Measurements from ENCODE around the gene UROD. TPM values are rescaled to one million over a fixed set of nuclear protein-coding genes. Genes with fewer than 3 reads are reported as not detected.
A peak's percentile ranks its signal among the peaks of the same experiment; 100 is the strongest.
"Not testable (repeated sequence)": the region's sequence is repeated elsewhere in the genome, so short reads cannot be mapped to it uniquely, and the experiment has no call there.

UROD gene
- total and polyA plus RNA-seq, 4 donors = 65.8 to 85.9 (median 77.0) TPM

DNA sequence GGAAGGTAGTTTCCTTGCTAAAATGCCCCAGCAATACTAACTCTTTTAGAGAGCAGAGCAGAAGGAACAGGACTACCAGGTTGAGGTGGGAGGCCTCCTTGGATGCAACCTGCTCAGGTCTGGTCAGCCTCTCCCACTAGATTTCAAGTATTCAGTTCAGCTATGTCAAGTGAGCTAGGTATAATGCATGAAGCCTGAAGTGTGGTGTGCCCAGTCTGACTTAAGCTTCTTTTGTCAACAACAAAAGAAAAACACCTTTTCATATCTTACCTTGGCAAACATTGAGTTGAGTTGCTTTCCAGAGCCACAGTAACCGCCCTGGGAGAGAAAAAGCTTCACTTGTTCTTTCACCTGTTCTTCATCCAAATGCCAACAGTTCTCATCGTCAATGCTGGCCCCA is 47.8 kb downstream of the UROD start:
- Histone ChIP-seq H3K4me3 (no peak overlapping the region), H3K27ac (ENCODE audit: low read depth in 1 of 2, low read length in 1 of 2) (no peak overlapping the region), H3K27me3 (ENCODE audit: control insufficient read depth in 3 of 3, insufficient read depth in 3 of 3, low read length in 2 of 3) (no peaks in the 10 kb centered on the region), H3K9me3 (ENCODE audit: control insufficient read depth in 4 of 4, insufficient read depth in 3 of 4, low read length in 3 of 4) (no peaks in the 10 kb centered on the region), H3K4me1 (ENCODE audit: control insufficient read depth in 5 of 5, insufficient read depth in 5 of 5, low read length in 5 of 5) (peaks cover 0 to 1% (median 0%) of the 10 kb centered on the region in 5 donors), H3K9ac (ENCODE audit: insufficient read depth in 1 of 2, low read length in 2 of 2) (no peak overlapping the region), H3K36me3 (ENCODE audit: control insufficient read depth in 4 of 4, insufficient read depth in 4 of 4, low read length in 4 of 4) (peaks cover 0 to 1% (median 0%) of the 10 kb centered on the region in 4 donors)
- TF ChIP-seq, protein P1, sequence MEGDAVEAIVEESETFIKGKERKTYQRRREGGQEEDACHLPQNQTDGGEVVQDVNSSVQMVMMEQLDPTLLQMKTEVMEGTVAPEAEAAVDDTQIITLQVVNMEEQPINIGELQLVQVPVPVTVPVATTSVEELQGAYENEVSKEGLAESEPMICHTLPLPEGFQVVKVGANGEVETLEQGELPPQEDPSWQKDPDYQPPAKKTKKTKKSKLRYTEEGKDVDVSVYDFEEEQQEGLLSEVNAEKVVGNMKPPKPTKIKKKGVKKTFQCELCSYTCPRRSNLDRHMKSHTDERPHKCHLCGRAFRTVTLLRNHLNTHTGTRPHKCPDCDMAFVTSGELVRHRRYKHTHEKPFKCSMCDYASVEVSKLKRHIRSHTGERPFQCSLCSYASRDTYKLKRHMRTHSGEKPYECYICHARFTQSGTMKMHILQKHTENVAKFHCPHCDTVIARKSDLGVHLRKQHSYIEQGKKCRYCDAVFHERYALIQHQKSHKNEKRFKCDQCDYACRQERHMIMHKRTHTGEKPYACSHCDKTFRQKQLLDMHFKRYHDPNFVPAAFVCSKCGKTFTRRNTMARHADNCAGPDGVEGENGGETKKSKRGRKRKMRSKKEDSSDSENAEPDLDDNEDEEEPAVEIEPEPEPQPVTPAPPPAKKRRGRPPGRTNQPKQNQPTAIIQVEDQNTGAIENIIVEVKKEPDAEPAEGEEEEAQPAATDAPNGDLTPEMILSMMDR (IDR thresholded peaks at IDR 0.05; ENCODE audit: control extremely low read depth, extremely low read depth) = no peak
- 73 to 89% methylated on average over 2 of the region's 2 CpGs for WGBS, 2 donors
- ATAC-seq (ENCODE audit: insufficient read depth, low FRiP score) (no peak), DNase-seq (peak in 2 of 3 donors; percentile 6 to 36)

DNA sequence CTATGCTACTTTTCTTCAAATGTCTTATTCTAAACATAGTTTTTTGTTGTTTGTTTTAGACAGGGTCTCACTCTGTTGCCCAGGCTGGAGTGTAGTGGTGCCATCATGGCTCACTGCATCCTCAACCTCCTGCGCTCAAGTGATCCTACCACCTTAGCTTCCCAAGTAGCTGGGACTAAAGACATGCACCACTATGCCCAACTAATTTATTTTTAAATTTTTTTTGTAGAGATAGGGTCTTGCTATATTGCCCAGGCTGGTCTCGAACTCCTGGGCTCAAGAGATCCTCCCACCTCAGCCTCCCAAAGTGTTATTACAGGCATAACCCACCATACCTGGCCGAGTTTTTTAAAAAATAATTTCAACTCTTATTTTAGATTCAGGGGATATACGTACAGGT is 50.4 kb downstream of the UROD start:
- H3K27ac ChIP-seq (ENCODE audit: low read depth in 1 of 2, low read length in 1 of 2); H3K36me3 ChIP-seq (ENCODE audit: control insufficient read depth in 4 of 4, insufficient read depth in 4 of 4, low read length in 4 of 4); H3K27me3 ChIP-seq (ENCODE audit: control insufficient read depth in 3 of 3, insufficient read depth in 3 of 3, low read length in 2 of 3); H3K9ac ChIP-seq (ENCODE audit: insufficient read depth in 1 of 2, low read length in 2 of 2); H3K4me3 ChIP-seq; H3K9me3 ChIP-seq (ENCODE audit: control insufficient read depth in 4 of 4, insufficient read depth in 3 of 4, low read length in 3 of 4); DNase-seq; H3K4me1 ChIP-seq (ENCODE audit: control insufficient read depth in 5 of 5, insufficient read depth in 5 of 5, low read length in 5 of 5); ATAC-seq (ENCODE audit: insufficient read depth, low FRiP score): not testable (repeated sequence)
- WGBS, 2 donors = 93 to 95% methylated on average over 4 of the region's 4 CpGs

DNA sequence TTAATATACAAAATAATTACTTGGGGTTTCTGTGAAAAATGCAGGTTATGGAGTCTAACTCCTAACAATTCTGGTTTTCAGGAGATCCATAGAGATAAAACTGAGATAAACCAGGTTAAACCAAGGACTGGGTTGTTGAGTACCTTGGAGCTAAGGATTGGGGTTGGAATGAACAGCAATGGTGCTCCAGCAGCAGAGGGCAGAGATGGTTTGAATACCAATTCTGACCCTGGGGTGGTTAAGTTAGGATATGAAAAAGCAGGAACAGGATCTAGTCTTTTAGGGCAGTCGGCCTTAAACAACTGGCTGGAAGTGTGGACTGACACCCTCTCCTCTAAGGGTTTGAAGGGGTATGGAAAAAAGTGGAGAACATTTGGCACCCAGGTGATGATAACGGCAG is 53.0 kb downstream of the UROD start:
- H3K27ac ChIP-seq (ENCODE audit: low read depth in 1 of 2, low read length in 1 of 2) = no peak overlapping the region
- TF ChIP-seq, protein P1 (IDR thresholded peaks at IDR 0.05; ENCODE audit: control extremely low read depth, extremely low read depth) = no peak
- H3K9ac ChIP-seq (ENCODE audit: insufficient read depth in 1 of 2, low read length in 2 of 2) = no peak overlapping the region
- DNase-seq (no peak), ATAC-seq (ENCODE audit: insufficient read depth, low FRiP score) (no peak)
- no peaks in the 10 kb centered on the region for H3K27me3 ChIP-seq (ENCODE audit: control insufficient read depth in 3 of 3, insufficient read depth in 3 of 3, low read length in 2 of 3)
- H3K4me1 ChIP-seq (ENCODE audit: control insufficient read depth in 5 of 5, insufficient read depth in 5 of 5, low read length in 5 of 5) = no peaks in the 10 kb centered on the region
- WGBS, 2 donors = 81% methylated on average over 2 of the region's 2 CpGs
- no peaks in the 10 kb centered on the region for H3K36me3 ChIP-seq (ENCODE audit: control insufficient read depth in 4 of 4, insufficient read depth in 4 of 4, low read length in 4 of 4)
- H3K9me3 ChIP-seq (ENCODE audit: control insufficient read depth in 4 of 4, insufficient read depth in 3 of 4, low read length in 3 of 4) = no peaks in the 10 kb centered on the region
- no peak overlapping the region for H3K4me3 ChIP-seq

Other genes with a start within 250 kb of the UROD start
- gene RPS8, start 236.7 kb upstream of the UROD start, total RNA-seq = 1,000 to 10,000 TPM; 1,445 to 1,832 TPM
- 1,000 to 10,000 TPM; 1,551 to 3,558 TPM for gene RPS8, start 236.7 kb upstream of the UROD start, polyA plus RNA-seq
- 1 to 10 TPM in 1 of 2 donors, under 1 TPM in 1; 0.23 to 1.4 TPM for gene BEST4, start 224.1 kb upstream of the UROD start, total RNA-seq
- under 1 TPM; 0.33 to 0.79 TPM for gene BEST4, start 224.1 kb upstream of the UROD start, polyA plus RNA-seq
- 10 to 100 TPM; 16.9 to 45.3 TPM for gene PLK3, start 211.9 kb upstream of the UROD start, total RNA-seq
- 10 to 100 TPM; 28.7 to 78.5 TPM for gene PLK3, start 211.9 kb upstream of the UROD start, polyA plus RNA-seq
- 10 to 100 TPM in 1 of 2 donors, 1 to 10 TPM in 1; 1.7 to 13.0 TPM for gene DYNLT4, start 204.9 kb upstream of the UROD start, total RNA-seq
- gene DYNLT4, start 204.9 kb upstream of the UROD start, polyA plus RNA-seq = 1 to 10 TPM; 2.3 to 6.1 TPM
- gene BTBD19, start 203.7 kb upstream of the UROD start, total RNA-seq = 10 to 100 TPM in 1 of 2 donors, 1 to 10 TPM in 1; 7.0 to 20.0 TPM
- 10 to 100 TPM in 1 of 2 donors, 1 to 10 TPM in 1; 5.6 to 13.8 TPM for gene BTBD19, start 203.7 kb upstream of the UROD start, polyA plus RNA-seq
- gene PTCH2, start 169.0 kb upstream of the UROD start, total RNA-seq = 1 to 10 TPM in 1 of 2 donors, under 1 TPM in 1; 0.94 to 1.7 TPM
- gene PTCH2, start 169.0 kb upstream of the UROD start, polyA plus RNA-seq = under 1 TPM; 0.37 TPM
- gene EIF2B3, start 25.7 kb upstream of the UROD start, total RNA-seq = 10 to 100 TPM; 18.8 to 26.1 TPM
- 10 to 100 TPM; 14.9 to 25.0 TPM for gene EIF2B3, start 25.7 kb upstream of the UROD start, polyA plus RNA-seq
- 10 to 100 TPM; 21.9 to 46.7 TPM for gene HECTD3, start 930 bp upstream of the UROD start, total RNA-seq
- gene HECTD3, start 930 bp upstream of the UROD start, polyA plus RNA-seq = 10 to 100 TPM; 26.2 to 35.9 TPM
- 1 to 10 TPM; 3.1 to 3.8 TPM for gene ZSWIM5, start 194.4 kb downstream of the UROD start, total RNA-seq
- 1 to 10 TPM in 1 of 2 donors, under 1 TPM in 1; 0.96 to 1.1 TPM for gene ZSWIM5, start 194.4 kb downstream of the UROD start, polyA plus RNA-seq

Data from lung (tissue), 12 donors.